CD4-positive, alpha-beta T cell treated with Interleukin-2 at 100 ng/mL for 4 hours (primary cell): Measurements from ENCODE around the gene MARCHF2.
"Not testable (repeated sequence)": the region's sequence is repeated elsewhere in the genome, so short reads cannot be mapped to it uniquely, and the experiment has no call there.

Source experiments
- DNase-seq: peaks from one replicate; pipeline ENCODE4 v3.0.0-alpha.2; 2020; ENCODE audit warnings: low spot score

Gene MARCHF2

GRCh38 chr19:8412783-8413628 is at the start of gene MARCHF2:
TSS of gene MARCHF2 (plus strand) at chr19:8413305. CDS start at chr19:8421841, 8,536 bp downstream.
- peak; percentile 97 for DNase-seq

- DNase-seq, result peak; percentile 27
These were observed 49.0 kb upstream of the MARCHF2 start, which contains the start of gene ANGPTL4 for GRCh38 chr19:8363803-8364771. TSS of gene ANGPTL4 (plus strand) at chr19:8364155. CDS start at chr19:8364322, 167 bp downstream.

- no peak for DNase-seq
These were observed 47.0 kb upstream of the MARCHF2 start for GRCh38 chr19:8366121-8366581.

GRCh38 chr19:8366961-8367326 is 46.2 kb upstream of the MARCHF2 start:
- DNase-seq, result no peak

- no peak for DNase-seq
These were observed 45.6 kb upstream of the MARCHF2 start for GRCh38 chr19:8367327-8368001.

- DNase-seq, result no peak
These were observed 42.7 kb upstream of the MARCHF2 start for GRCh38 chr19:8370176-8371010.

- no peak for DNase-seq
These were observed 41.9 kb upstream of the MARCHF2 start for GRCh38 chr19:8371011-8371804.

GRCh38 chr19:8373867-8374813 is 39.0 kb upstream of the MARCHF2 start:
- no peak for DNase-seq

GRCh38 chr19:8375766-8376165 is 37.3 kb upstream of the MARCHF2 start:
- DNase-seq, result not testable (repeated sequence)

GRCh38 chr19:8376373-8376974 is 36.6 kb upstream of the MARCHF2 start:
- DNase-seq, result not testable (repeated sequence)

GRCh38 chr19:8377598-8377997 is 35.5 kb upstream of the MARCHF2 start:
- DNase-seq, result no peak

GRCh38 chr19:8379156-8379891 is 33.8 kb upstream of the MARCHF2 start:
- not testable (repeated sequence) for DNase-seq

GRCh38 chr19:8384569-8384968 is 28.5 kb upstream of the MARCHF2 start:
- not testable (repeated sequence) for DNase-seq

GRCh38 chr19:8385103-8385502 is 28.0 kb upstream of the MARCHF2 start:
- not testable (repeated sequence) for DNase-seq

- not testable (repeated sequence) for DNase-seq
These were observed 27.5 kb upstream of the MARCHF2 start for GRCh38 chr19:8385566-8385965.

GRCh38 chr19:8386419-8386818 is 26.7 kb upstream of the MARCHF2 start:
- not testable (repeated sequence) for DNase-seq

- DNase-seq, result no peak
These were observed 26.1 kb upstream of the MARCHF2 start for GRCh38 chr19:8386990-8387389.
